Measurements from ENCODE around the gene SMC1A. TPM values are rescaled to one million over a fixed set of nuclear protein-coding genes. Genes with fewer than 3 reads are reported as not detected.

SMC1A gene
- polyA plus RNA-seq, 1 experiment, result 25.3 TPM

- Histone ChIP-seq H3K27ac (ENCODE audit: low read depth, low read length) (no peak overlapping the region), H3K4me3 (ENCODE audit: low read depth, low read length) (no peak overlapping the region), H3K9me3 (ENCODE audit: control insufficient read depth, insufficient read depth, low read length) (no peaks in the 10 kb centered on the region), H3K27me3 (ENCODE audit: control insufficient read depth, insufficient read depth, low read length) (no peaks in the 10 kb centered on the region)
- TF ChIP-seq, protein P1, sequence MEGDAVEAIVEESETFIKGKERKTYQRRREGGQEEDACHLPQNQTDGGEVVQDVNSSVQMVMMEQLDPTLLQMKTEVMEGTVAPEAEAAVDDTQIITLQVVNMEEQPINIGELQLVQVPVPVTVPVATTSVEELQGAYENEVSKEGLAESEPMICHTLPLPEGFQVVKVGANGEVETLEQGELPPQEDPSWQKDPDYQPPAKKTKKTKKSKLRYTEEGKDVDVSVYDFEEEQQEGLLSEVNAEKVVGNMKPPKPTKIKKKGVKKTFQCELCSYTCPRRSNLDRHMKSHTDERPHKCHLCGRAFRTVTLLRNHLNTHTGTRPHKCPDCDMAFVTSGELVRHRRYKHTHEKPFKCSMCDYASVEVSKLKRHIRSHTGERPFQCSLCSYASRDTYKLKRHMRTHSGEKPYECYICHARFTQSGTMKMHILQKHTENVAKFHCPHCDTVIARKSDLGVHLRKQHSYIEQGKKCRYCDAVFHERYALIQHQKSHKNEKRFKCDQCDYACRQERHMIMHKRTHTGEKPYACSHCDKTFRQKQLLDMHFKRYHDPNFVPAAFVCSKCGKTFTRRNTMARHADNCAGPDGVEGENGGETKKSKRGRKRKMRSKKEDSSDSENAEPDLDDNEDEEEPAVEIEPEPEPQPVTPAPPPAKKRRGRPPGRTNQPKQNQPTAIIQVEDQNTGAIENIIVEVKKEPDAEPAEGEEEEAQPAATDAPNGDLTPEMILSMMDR (IDR thresholded peaks at IDR 0.05; ENCODE audit: low read depth, low read length), result no peak
- no peak for DNase-seq (ENCODE audit: low read depth, low spot score)
- ChIA-PET CTCF (interaction anchor here (1.7 kb wide), 1 partner anchor 27 kb away, joined by 3 read pairs; no protein-coding TSS in a partner anchor), POLR2A (no interaction called here)
Observed at GRCh38 chrX:53383376-53384076, 38.9 kb downstream of the SMC1A start.

- Histone ChIP-seq H3K27me3 (ENCODE audit: control insufficient read depth, insufficient read depth, low read length) (no peaks in the 10 kb centered on the region), H3K9me3 (ENCODE audit: control insufficient read depth, insufficient read depth, low read length) (no peaks in the 10 kb centered on the region), H3K27ac (ENCODE audit: low read depth, low read length) (no peak overlapping the region), H3K4me3 (ENCODE audit: low read depth, low read length) (no peak overlapping the region)
- ChIA-PET CTCF (no interaction called here), POLR2A (no interaction called here)
- TF ChIP-seq, protein P1 (IDR thresholded peaks at IDR 0.05; ENCODE audit: low read depth, low read length), result no peak
- DNase-seq (ENCODE audit: low read depth, low spot score), result no peak
Observed at GRCh38 chrX:53379747-53380146, 42.7 kb downstream of the SMC1A start.

GRCh38 chrX:53379008-53379710, 43.3 kb downstream of the SMC1A start:
- no peak overlapping the region for H3K4me3 ChIP-seq (ENCODE audit: low read depth, low read length)
- DNase-seq (ENCODE audit: low read depth, low spot score), result no peak
- H3K27ac ChIP-seq (ENCODE audit: low read depth, low read length), result no peak overlapping the region
- H3K9me3 ChIP-seq (ENCODE audit: control insufficient read depth, insufficient read depth, low read length), result no peaks in the 10 kb centered on the region
- TF ChIP-seq, protein P1 (IDR thresholded peaks at IDR 0.05; ENCODE audit: low read depth, low read length), result no peak
- ChIA-PET POLR2A (no interaction called here), CTCF (interaction anchor here (1.1 kb wide), 1 partner anchor 66 kb away, joined by 3 read pairs; no protein-coding TSS in a partner anchor)
- no peaks in the 10 kb centered on the region for H3K27me3 ChIP-seq (ENCODE audit: control insufficient read depth, insufficient read depth, low read length)

DNA sequence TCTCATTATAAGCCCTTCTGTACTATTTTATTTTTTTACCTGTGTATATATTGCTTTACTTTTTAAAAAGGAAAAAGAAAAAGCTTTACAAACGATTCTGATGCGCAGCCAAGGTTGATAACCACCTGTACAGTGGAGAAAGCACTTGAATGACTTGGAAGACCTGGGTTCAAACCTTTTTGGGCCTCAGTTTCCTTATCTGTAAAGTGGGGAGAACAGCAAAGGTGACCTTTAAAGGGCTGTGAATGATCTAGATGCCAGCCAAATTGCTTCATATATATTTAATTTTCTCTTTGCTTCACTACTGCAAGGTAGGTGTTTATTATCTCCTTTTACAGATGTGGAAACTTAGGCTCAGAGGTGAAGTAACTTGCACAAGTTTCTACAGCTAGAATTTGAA, 45.0 kb downstream of the SMC1A start:
- CTCF ChIA-PET, result no interaction called here

More for the DNA sequence above, 45.0 kb downstream of the SMC1A start:
- no peak overlapping the region for H3K4me3 ChIP-seq (ENCODE audit: low read depth, low read length)
- H3K9me3 ChIP-seq (ENCODE audit: control insufficient read depth, insufficient read depth, low read length), result no peaks in the 10 kb centered on the region
- DNase-seq (ENCODE audit: low read depth, low spot score), result no peak
- no peaks in the 10 kb centered on the region for H3K27me3 ChIP-seq (ENCODE audit: control insufficient read depth, insufficient read depth, low read length)
- POLR2A ChIA-PET, result no interaction called here
- H3K27ac ChIP-seq (ENCODE audit: low read depth, low read length), result no peak overlapping the region
- TF ChIP-seq, protein P1 (IDR thresholded peaks at IDR 0.05; ENCODE audit: low read depth, low read length), result no peak

All from AG04450 (cell line).